ENCODE results near the gene ADGRV1.

The ADGRV1 gene

DNA sequence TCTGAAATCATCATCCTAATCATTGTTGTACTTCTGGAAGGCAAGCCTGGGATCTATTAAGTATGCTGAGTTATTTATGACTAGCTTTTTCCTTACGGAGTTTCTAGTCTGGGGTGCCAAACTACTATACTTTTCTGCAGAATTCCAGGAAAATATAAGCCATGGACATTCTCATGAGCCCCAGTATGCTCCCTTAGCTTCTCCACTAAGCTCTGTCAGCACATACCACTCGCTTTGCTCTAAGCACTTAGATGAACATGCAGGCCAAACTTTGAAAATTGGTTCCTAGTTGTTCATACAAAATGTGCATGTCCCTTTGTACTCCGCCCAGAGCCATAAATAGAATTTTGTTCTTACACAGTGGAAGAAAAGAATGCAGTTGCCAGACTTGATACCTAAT is 539.9 kb downstream of the ADGRV1 start:
- H3K4me1 ChIP-seq (ENCODE audit: control insufficient read depth in 2 of 2, insufficient read depth in 2 of 2, low read length in 2 of 2): no peaks in the 10 kb centered on the region
- H3K9me3 ChIP-seq (ENCODE audit: control insufficient read depth in 2 of 2, low read length in 2 of 2): no peaks in the 10 kb centered on the region
- no peak overlapping the region for H3K4me3 ChIP-seq (ENCODE audit: low read length in 2 of 2)
- H3K27me3 ChIP-seq (ENCODE audit: control insufficient read depth in 2 of 2, insufficient read depth in 2 of 2, low read length in 2 of 2): no peaks in the 10 kb centered on the region
- H3K9ac ChIP-seq (ENCODE audit: low read depth in 1 of 2, low read length in 2 of 2): no peak overlapping the region
- H3K36me3 ChIP-seq (ENCODE audit: control insufficient read depth in 2 of 2, insufficient read depth in 2 of 2, low read length in 2 of 2): no peaks in the 10 kb centered on the region
- no peak overlapping the region for H3K27ac ChIP-seq (ENCODE audit: low read depth in 2 of 2, low read length in 2 of 2)

DNA sequence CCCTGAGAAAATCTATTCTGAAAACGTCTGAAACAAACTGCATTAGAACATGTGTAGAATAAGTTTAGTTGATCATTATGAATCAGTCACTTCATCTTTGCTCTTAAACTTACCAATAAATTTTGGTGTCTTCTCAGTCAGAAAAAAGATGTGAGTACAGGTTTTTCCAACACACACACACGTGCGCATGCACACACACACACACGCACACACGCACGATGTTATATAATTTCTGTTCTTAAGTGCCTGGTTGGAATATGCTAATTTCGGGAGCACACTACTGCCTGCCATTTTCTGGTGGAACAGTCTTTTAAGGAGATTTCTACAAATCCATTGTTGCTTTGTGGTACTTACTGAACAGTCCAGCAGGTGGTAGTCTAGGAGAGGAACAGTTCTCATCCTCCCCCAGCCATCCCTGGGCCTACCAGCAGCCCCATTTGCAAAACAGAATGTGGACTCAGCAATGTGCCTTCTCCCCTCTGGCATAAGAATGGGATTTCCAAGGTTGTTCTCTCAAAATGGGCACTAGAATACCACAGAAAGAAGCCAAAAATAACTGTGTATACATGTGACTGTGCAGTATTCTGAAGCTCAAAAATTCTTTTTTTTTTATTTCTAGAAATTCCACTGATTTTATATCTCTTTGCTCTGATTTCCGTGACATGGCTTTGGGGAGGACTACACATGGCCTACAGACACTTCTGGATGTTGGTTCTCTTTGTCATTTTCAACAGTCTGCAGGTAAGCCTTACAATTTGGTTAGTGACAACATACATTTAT is 543.2 kb downstream of the ADGRV1 start:
- H3K27ac ChIP-seq (ENCODE audit: low read depth in 2 of 2, low read length in 2 of 2): no peak overlapping the region
- peak overlapping the region; percentile 6 to 42 for H3K4me3 ChIP-seq (ENCODE audit: low read length in 2 of 2)
- H3K36me3 ChIP-seq (ENCODE audit: control insufficient read depth in 2 of 2, insufficient read depth in 2 of 2, low read length in 2 of 2): no peaks in the 10 kb centered on the region
- no peak overlapping the region for H3K9ac ChIP-seq (ENCODE audit: low read depth in 1 of 2, low read length in 2 of 2)
- H3K27me3 ChIP-seq (ENCODE audit: control insufficient read depth in 2 of 2, insufficient read depth in 2 of 2, low read length in 2 of 2): no peaks in the 10 kb centered on the region
- peaks cover 0 to 5% of the 10 kb centered on the region in 2 donors for H3K4me1 ChIP-seq (ENCODE audit: control insufficient read depth in 2 of 2, insufficient read depth in 2 of 2, low read length in 2 of 2)
- no peaks in the 10 kb centered on the region for H3K9me3 ChIP-seq (ENCODE audit: control insufficient read depth in 2 of 2, low read length in 2 of 2)

DNA sequence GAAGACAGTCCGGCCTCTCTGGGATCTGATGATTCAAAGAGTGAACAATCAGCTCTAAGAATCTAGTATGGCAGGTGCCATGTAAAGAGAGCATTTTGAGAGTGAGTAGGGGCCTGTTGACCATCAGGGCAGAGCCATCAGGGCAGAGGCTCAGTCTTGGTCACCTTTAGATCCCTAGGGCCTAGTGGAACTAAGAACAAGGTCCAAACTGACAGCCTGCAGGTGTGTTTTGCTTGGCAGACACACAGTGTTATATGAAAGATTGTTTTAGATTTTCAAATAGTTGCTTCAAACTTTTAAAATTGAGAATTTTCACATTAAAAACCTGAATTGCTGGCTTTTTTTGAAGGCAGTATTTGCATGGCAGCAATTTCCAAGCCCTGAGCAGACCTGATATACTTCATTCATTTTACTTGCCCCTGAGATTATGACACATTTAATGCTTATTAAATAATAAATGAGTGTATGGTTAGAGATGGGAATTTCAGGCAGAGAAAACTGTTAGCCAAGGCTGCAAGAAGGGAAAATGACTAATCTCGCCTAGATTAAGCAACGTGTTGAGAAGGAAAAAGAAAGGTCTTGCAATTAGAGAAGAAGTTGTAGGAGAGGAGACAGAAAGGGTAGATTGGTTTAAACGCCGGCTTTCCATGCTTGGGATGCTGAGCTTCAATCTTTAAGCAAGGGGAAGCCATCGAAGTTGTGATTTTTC is 544.9 kb downstream of the ADGRV1 start:
- Histone ChIP-seq H3K4me3 (ENCODE audit: low read length in 2 of 2) (no peak overlapping the region), H3K27ac (ENCODE audit: low read depth in 2 of 2, low read length in 2 of 2) (no peak overlapping the region), H3K9ac (ENCODE audit: low read depth in 1 of 2, low read length in 2 of 2) (no peak overlapping the region), H3K27me3 (ENCODE audit: control insufficient read depth in 2 of 2, insufficient read depth in 2 of 2, low read length in 2 of 2) (no peaks in the 10 kb centered on the region), H3K36me3 (ENCODE audit: control insufficient read depth in 2 of 2, insufficient read depth in 2 of 2, low read length in 2 of 2) (no peaks in the 10 kb centered on the region), H3K4me1 (ENCODE audit: control insufficient read depth in 2 of 2, insufficient read depth in 2 of 2, low read length in 2 of 2) (peaks cover 0 to 5% of the 10 kb centered on the region in 2 donors), H3K9me3 (ENCODE audit: control insufficient read depth in 2 of 2, low read length in 2 of 2) (no peaks in the 10 kb centered on the region)

GRCh38 chr5:91104062-91104448 is 545.5 kb downstream of the ADGRV1 start:
- Histone ChIP-seq H3K4me1 (ENCODE audit: control insufficient read depth in 2 of 2, insufficient read depth in 2 of 2, low read length in 2 of 2) (peaks cover 0 to 5% of the 10 kb centered on the region in 2 donors), H3K27ac (ENCODE audit: low read depth in 2 of 2, low read length in 2 of 2) (no peak overlapping the region), H3K36me3 (ENCODE audit: control insufficient read depth in 2 of 2, insufficient read depth in 2 of 2, low read length in 2 of 2) (no peaks in the 10 kb centered on the region), H3K9me3 (ENCODE audit: control insufficient read depth in 2 of 2, low read length in 2 of 2) (no peaks in the 10 kb centered on the region), H3K27me3 (ENCODE audit: control insufficient read depth in 2 of 2, insufficient read depth in 2 of 2, low read length in 2 of 2) (no peaks in the 10 kb centered on the region), H3K9ac (ENCODE audit: low read depth in 1 of 2, low read length in 2 of 2) (no peak overlapping the region), H3K4me3 (ENCODE audit: low read length in 2 of 2) (no peak overlapping the region)

DNA sequence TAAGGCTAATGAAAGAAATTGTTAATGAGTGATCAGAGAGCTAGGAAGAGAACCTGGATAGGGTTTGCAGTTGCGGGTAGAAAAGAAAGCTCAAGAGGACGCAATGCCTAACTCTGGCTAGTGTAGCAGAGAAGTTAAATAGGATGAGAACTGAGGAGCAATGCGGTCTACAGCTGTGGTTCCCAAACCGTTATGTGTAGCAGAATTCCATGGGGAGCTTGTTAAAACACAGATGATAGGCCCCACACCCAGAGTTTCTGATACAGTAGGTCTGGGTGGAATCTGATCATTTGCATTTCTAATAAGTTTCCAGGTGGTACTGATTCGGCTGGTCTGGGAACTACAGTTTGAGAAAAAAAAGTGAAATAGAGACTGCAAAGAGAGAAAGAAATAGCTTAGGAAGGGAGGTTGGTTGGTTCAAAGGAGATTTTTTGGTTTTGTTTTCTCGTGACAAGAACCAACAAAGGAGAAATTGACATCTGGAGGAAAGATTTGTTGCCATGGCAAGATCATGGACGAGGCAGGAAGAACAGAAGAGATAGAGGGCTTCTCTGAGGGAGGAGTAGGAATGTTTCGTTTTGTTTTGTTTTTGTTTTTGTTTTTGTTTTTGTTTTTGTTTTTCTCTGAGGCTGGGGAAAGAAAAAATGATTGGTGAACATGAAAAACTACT is 548.4 kb downstream of the ADGRV1 start:
- Histone ChIP-seq H3K27ac (ENCODE audit: low read depth in 2 of 2, low read length in 2 of 2) (no peak overlapping the region), H3K9me3 (ENCODE audit: control insufficient read depth in 2 of 2, low read length in 2 of 2) (no peaks in the 10 kb centered on the region), H3K9ac (ENCODE audit: low read depth in 1 of 2, low read length in 2 of 2) (no peak overlapping the region), H3K36me3 (ENCODE audit: control insufficient read depth in 2 of 2, insufficient read depth in 2 of 2, low read length in 2 of 2) (no peaks in the 10 kb centered on the region), H3K4me3 (ENCODE audit: low read length in 2 of 2) (no peak overlapping the region), H3K27me3 (ENCODE audit: control insufficient read depth in 2 of 2, insufficient read depth in 2 of 2, low read length in 2 of 2) (no peaks in the 10 kb centered on the region), H3K4me1 (ENCODE audit: control insufficient read depth in 2 of 2, insufficient read depth in 2 of 2, low read length in 2 of 2) (peaks cover 0 to 5% of the 10 kb centered on the region in 2 donors)

GRCh38 chr5:91109634-91110033 is 551.0 kb downstream of the ADGRV1 start:
- H3K4me1 ChIP-seq (ENCODE audit: control insufficient read depth in 2 of 2, insufficient read depth in 2 of 2, low read length in 2 of 2): peaks cover 0 to 2% of the 10 kb centered on the region in 2 donors
- H3K4me3 ChIP-seq (ENCODE audit: low read length in 2 of 2): no peak overlapping the region
- H3K27ac ChIP-seq (ENCODE audit: low read depth in 2 of 2, low read length in 2 of 2): no peak overlapping the region
- no peaks in the 10 kb centered on the region for H3K36me3 ChIP-seq (ENCODE audit: control insufficient read depth in 2 of 2, insufficient read depth in 2 of 2, low read length in 2 of 2)
- H3K27me3 ChIP-seq (ENCODE audit: control insufficient read depth in 2 of 2, insufficient read depth in 2 of 2, low read length in 2 of 2): no peaks in the 10 kb centered on the region
- no peak overlapping the region for H3K9ac ChIP-seq (ENCODE audit: low read depth in 1 of 2, low read length in 2 of 2)
- no peaks in the 10 kb centered on the region for H3K9me3 ChIP-seq (ENCODE audit: control insufficient read depth in 2 of 2, low read length in 2 of 2)

DNA sequence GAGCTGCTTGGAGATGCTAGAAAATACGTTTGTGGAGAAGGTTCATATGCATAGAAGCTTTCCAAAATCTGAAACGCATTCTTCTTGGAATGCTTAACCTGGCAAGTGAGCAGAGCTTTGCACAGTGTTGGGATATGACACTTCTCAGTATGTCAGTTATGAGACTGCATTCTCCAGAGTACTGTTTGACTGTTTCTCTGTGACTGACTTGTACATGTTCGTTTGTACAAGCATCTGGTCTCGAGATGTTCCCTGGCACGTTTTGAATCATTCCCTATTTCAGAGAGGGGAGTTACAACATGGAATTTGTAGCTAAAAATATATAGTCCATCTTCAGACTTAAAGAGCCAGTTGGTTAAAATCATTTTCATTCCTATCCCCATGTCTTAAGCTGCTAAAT is 552.1 kb downstream of the ADGRV1 start:
- H3K36me3 ChIP-seq (ENCODE audit: control insufficient read depth in 2 of 2, insufficient read depth in 2 of 2, low read length in 2 of 2): no peaks in the 10 kb centered on the region
- peaks cover 0 to 2% of the 10 kb centered on the region in 2 donors for H3K4me1 ChIP-seq (ENCODE audit: control insufficient read depth in 2 of 2, insufficient read depth in 2 of 2, low read length in 2 of 2)
- H3K9ac ChIP-seq (ENCODE audit: low read depth in 1 of 2, low read length in 2 of 2): no peak overlapping the region
- H3K4me3 ChIP-seq (ENCODE audit: low read length in 2 of 2): no peak overlapping the region
- no peaks in the 10 kb centered on the region for H3K27me3 ChIP-seq (ENCODE audit: control insufficient read depth in 2 of 2, insufficient read depth in 2 of 2, low read length in 2 of 2)
- H3K9me3 ChIP-seq (ENCODE audit: control insufficient read depth in 2 of 2, low read length in 2 of 2): no peaks in the 10 kb centered on the region
- peak overlapping the region in 1 of 2 donors; percentile 33 for H3K27ac ChIP-seq (ENCODE audit: low read depth in 2 of 2, low read length in 2 of 2)

DNA sequence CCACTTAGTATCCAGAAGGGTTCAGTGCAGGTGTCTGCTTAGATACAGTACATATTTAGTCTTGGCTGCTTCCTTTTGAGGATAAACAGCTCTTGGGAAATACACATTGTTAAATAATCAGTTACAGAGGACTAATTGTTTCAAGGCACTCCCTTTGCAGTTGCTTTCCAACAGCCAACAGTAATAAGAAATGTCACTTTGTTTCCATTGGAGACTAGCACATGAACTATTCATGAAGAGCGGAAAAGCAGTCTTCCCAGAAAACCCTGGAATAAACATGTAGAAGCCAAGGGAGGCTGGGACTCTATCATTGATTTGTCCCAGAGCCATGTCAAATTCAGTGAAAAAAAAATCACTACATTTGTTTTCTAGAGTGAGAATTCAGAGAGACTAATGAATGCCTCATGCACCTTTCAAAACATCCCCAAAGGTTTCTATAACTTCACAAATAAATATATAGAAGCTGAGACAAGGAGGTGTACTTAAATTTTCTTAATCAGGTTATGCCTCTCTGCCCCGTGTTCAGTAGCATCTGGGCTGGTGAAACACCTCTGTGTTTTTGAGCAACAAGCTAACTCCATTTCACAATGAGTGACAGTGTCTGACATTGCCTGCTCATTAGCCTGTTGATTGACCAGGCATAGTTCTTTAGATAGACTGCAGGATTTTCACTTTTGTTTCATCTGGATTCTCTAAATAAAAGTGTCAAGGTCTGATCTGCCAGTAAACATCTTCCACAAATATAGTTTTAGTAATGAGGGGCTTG is 553.1 kb downstream of the ADGRV1 start:
- H3K4me3 ChIP-seq (ENCODE audit: low read length in 2 of 2): no peak overlapping the region
- H3K27ac ChIP-seq (ENCODE audit: low read depth in 2 of 2, low read length in 2 of 2): peak overlapping the region in 1 of 2 donors; percentile 33
- H3K9ac ChIP-seq (ENCODE audit: low read depth in 1 of 2, low read length in 2 of 2): no peak overlapping the region

DNA sequence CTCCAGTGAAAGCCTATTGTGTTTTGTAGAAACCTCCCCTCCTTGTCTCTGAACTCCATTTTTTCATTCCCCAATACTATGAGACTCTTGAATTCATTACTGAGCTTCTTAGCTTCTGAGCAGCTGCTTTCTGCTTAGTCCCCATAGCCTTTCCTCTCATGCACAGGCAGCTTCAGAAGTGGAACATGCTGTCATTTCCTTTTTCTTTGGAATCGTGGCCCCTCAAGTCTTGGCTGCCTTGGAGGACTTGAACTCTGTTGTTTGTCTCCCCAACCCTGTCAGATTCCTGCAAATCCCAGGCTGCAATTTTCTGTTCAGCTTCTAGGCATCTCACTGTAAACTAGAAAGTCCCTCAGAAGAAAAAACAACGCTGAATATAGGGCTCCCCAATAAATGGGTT is 556.1 kb downstream of the ADGRV1 start:
- no peak overlapping the region for H3K9ac ChIP-seq (ENCODE audit: low read depth in 1 of 2, low read length in 2 of 2)
- H3K27ac ChIP-seq (ENCODE audit: low read depth in 2 of 2, low read length in 2 of 2): peak overlapping the region in 1 of 2 donors; percentile 61
- H3K36me3 ChIP-seq (ENCODE audit: control insufficient read depth in 2 of 2, insufficient read depth in 2 of 2, low read length in 2 of 2): no peaks in the 10 kb centered on the region
- H3K4me3 ChIP-seq (ENCODE audit: low read length in 2 of 2): no peak overlapping the region
- no peaks in the 10 kb centered on the region for H3K9me3 ChIP-seq (ENCODE audit: control insufficient read depth in 2 of 2, low read length in 2 of 2)
- peaks cover 0 to 2% of the 10 kb centered on the region in 2 donors for H3K4me1 ChIP-seq (ENCODE audit: control insufficient read depth in 2 of 2, insufficient read depth in 2 of 2, low read length in 2 of 2)
- H3K27me3 ChIP-seq (ENCODE audit: control insufficient read depth in 2 of 2, insufficient read depth in 2 of 2, low read length in 2 of 2): no peaks in the 10 kb centered on the region

More for the DNA sequence above, 553.1 kb downstream of the ADGRV1 start:
- Histone ChIP-seq H3K4me1 (ENCODE audit: control insufficient read depth in 2 of 2, insufficient read depth in 2 of 2, low read length in 2 of 2) (peaks cover 0 to 2% of the 10 kb centered on the region in 2 donors), H3K36me3 (ENCODE audit: control insufficient read depth in 2 of 2, insufficient read depth in 2 of 2, low read length in 2 of 2) (no peaks in the 10 kb centered on the region), H3K27me3 (ENCODE audit: control insufficient read depth in 2 of 2, insufficient read depth in 2 of 2, low read length in 2 of 2) (no peaks in the 10 kb centered on the region), H3K9me3 (ENCODE audit: control insufficient read depth in 2 of 2, low read length in 2 of 2) (no peaks in the 10 kb centered on the region)
